Activated T-cell treated with anti-CD3 and anti-CD28 coated beads, Interleukin-2, amount 50 U/mL, for 48 hours (primary cell): ENCODE data around the gene CRB2.
"Not testable (repeated sequence)": the region's sequence is repeated elsewhere in the genome, so short reads cannot be mapped to it uniquely, and the experiment has no call there.

Experiments
- DNase-seq, 2 experiments: peaks; one replicate each; pipeline ENCODE4 v3.0.0-alpha.2; 2020

CRB2 gene

DNA sequence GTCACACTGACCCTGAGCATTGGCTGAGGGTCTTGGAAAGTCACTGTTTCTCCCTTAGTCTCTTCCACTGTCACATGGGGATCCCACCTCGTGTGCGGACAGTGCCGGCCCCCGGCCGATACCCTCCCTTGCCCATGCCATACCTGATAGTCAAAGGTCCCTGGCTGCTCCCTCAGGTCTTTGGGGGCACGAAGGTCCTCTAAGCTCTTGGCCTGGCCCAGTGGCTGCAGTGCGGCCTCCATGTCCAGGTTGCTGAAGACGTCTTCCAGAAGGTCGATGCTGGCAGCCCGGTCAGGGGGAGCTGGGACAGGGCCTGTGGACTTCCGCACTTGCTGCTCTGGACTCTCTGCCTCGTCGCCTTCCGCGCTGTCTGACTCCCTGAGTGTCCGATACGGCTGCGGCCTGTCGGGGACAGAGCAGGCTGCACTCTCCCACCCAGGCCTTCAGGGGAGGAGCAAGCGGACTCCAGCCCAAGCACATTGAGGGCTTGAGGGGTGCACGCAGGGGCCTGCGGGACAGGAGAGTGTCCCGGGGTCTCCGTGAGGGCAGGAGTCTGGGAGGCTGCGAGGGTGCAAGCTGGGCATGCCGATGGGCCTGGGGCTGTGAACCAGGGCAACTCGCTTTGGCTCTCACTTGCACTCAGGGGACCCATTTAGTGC, 27.6 kb downstream of the CRB2 start:
- DNase-seq = no peak

- DNase-seq = no peak
Measured at GRCh38 chr9:123387686-123388085, 31.7 kb downstream of the CRB2 start.

GRCh38 chr9:123389070-123389469, 33.1 kb downstream of the CRB2 start:
- no peak for DNase-seq

GRCh38 chr9:123389698-123390097, 33.7 kb downstream of the CRB2 start:
- no peak for DNase-seq

GRCh38 chr9:123390337-123391135, 34.5 kb downstream of the CRB2 start:
- no peak for DNase-seq

DNA sequence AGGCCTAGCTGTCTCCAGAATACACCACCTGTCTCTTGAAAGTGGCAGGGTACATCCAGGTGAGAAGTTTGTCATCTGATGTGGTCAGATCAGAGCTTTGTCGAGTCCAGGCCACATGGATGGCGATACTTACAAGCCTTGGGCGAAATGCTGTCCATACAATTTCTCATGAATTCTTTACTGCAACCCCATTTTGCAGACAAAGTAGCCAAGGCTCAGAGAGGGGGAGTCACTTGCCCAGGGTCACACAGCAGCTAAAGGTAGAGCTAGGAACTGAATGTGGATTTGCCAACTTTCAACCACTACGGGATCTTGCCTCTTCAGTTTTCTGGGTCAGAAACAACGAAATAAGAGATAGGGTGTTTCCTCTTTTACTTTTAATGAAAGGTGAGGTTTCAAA, 35.2 kb downstream of the CRB2 start:
- DNase-seq = no peak

GRCh38 chr9:123391946-123392345, 35.9 kb downstream of the CRB2 start:
- no peak for DNase-seq

DNA sequence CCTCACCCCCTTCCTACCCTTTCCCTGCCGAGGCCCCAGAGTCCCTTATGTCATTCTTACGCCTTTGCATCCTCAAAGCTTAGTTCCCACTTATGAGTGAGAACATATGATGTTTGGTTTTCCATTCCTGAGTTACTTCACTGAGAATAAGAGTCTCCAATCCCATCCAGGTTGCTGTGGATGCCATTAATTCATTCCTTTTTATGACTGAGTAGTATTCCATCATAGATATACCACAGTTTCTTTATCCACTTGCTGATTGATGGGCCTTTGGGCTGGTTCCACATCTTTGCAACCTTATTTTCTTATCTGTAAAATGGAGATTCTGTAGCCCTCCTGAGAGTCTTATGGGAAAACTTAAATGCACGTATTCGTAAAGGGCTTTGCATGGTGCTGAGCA, 36.8 kb downstream of the CRB2 start:
- DNase-seq = no peak

DNA sequence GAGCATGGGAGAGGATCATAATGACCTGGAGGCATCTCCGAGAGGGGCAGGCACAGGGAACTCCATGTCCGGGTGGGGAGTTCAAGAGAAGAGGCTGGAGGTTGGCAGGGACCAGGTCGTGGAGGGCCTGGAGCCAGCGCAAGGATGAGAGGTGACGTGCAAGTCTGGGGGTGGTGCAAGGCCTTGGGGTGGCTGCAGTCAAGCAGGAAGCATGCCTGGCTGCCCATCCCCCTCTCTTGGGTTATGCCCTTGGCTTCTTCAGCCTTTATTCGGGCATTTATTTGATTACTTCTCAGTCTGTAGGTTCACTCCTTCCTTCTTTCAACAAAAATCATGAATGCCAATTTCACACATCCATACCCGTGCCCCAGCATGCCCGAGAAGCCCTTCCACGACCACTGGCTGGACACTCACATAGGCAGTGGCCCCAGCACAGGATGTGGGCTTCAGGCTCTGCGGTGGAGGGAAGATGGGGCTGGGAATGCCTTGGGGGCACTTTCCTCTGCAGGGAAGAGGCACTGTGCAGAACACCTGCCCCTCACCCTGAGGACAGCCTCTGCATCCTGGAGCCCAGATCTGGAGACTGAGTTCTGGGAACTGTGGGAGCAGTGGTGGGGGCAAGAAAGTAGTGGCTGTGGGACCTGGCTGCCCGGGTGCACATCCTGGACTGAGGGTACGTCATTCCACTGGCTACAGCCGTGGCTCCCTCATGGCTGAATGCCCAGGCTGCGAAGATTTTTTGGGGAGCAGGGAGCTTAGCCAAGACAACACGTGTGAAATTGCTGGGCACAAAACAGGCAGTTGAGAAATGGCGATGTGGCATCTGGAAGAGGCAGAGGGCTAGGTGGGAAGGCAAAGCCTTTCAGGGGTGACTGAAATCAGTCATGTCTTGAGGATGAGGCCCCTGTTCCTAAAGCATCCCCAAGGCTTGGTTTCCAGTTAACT, 38.6 kb downstream of the CRB2 start:
- DNase-seq = no peak

DNA sequence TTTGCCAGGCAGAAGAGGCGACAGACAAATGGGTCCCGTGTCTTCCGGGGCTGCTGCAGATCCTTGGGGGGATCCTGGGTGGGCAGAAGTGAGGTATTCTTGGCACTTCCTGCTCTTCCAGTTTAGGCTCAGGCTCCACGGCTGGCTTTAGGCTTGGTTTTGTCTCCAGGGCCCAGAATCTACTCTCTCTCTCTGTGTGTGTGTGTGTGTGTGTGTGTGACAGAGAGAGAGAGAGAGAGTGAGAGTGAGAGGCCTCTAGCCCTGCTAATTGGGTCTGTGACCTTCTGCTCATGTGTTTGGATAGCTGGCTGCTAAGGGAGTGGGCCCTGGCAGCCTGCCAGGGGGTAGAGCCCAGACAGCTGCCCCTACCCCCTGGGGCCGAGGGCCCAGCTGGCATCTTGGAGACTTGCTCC, 39.3 kb downstream of the CRB2 start:
- DNase-seq = no peak

- DNase-seq = no peak
Measured at GRCh38 chr9:123395689-123396511, 39.9 kb downstream of the CRB2 start.

- no peak for DNase-seq
Measured at GRCh38 chr9:123397975-123398374, 42.0 kb downstream of the CRB2 start.

- DNase-seq = not testable (repeated sequence)
Measured at GRCh38 chr9:123398938-123399337, 42.9 kb downstream of the CRB2 start.

GRCh38 chr9:123399803-123400378, 43.9 kb downstream of the CRB2 start:
- peak; percentile 56 to 58 for DNase-seq

- no peak for DNase-seq
Measured at GRCh38 chr9:123400926-123401503, 45.0 kb downstream of the CRB2 start.

DNA sequence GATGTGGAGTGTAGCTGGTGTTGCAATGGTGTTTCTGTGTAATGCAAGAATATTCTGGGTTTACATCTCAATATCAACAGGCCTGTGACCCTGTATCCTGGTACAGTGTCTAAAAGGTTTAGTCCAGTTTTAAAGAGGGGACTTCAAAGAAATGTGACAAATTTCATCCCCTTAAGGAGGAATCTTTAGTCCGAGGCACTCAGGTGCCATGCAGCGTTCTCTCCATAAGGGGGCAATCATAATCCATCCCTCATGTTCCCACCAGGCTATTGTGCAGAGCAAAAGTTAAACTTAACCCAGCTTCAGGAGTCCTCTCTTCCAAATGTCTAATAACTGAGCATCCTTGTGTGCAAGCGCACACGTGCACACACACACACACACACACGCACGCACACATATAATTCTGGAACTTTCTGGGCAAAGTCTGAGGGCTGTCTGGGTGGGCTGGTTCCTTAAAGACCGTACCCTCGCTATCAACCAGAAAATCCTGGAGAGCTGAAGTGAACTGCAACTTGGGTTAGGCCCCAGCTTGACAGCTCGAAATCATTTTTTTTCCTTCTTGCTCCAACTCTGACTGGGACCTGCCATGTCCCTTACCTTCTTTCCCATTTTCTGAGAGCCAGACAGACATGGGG, 46.0 kb downstream of the CRB2 start:
- DNase-seq = peak; percentile 29 to 42

- no peak for DNase-seq
Measured at GRCh38 chr9:123402981-123403509, 47.0 kb downstream of the CRB2 start.

GRCh38 chr9:123406016-123406415, 50.0 kb downstream of the CRB2 start:
- DNase-seq = no peak

GRCh38 chr9:123406691-123407216, 50.8 kb downstream of the CRB2 start:
- DNase-seq = no peak

- no peak for DNase-seq
Measured at GRCh38 chr9:123407217-123407851, 51.3 kb downstream of the CRB2 start.
